Cardiac muscle cell (in vitro differentiated cells and primary cell): ENCODE results near the gene ARHGAP31. TPM values are rescaled to one million over a fixed set of nuclear protein-coding genes. Genes with fewer than 3 reads are reported as not detected.

ENCODE experiments used
- DNase-seq, 2 donors: peaks; one replicate each; pipeline versions ENCODE4 v3.0.0 to v3.0.0-alpha.2; 2010 to 2017; ENCODE audit warnings: low read depth in 1 of 2, low spot score in 1 of 2
- H3K27ac ChIP-seq: fragments of 200-600 bp; sonication (generic); 2 replicates; pipeline ENCODE4 v1.5.1; 2016
- H3K27me3 ChIP-seq: fragments of 200-600 bp; sonication (generic); 2 replicates; pipeline ENCODE4 v1.6.0; 2016; ENCODE audit warnings: control low read depth
- H3K36me3 ChIP-seq: fragments of 200-600 bp; sonication (generic); 2 replicates; pipeline ENCODE4 v1.5.1; 2016; ENCODE audit warnings: control low read depth
- H3K4me1 ChIP-seq: fragments of 200-600 bp; sonication (generic); 2 replicates; pipeline ENCODE4 v1.8.1; 2017; ENCODE audit warnings: low read depth, mild to moderate bottlenecking, mixed run types
- H3K4me3 ChIP-seq: fragments of 200-600 bp; sonication (generic); 2 replicates; pipeline ENCODE4 v1.5.1; 2016; ENCODE audit warnings: mild to moderate bottlenecking
- H3K9me3 ChIP-seq: fragments of 200-600 bp; sonication (generic); 2 replicates; pipeline ENCODE4 v1.5.1; 2017; ENCODE audit warnings: low read depth, mild to moderate bottlenecking, control low read depth
- CTCF ChIP-seq: IDR thresholded peaks from 2 replicates; pipeline ENCODE4 v1.5.1; 2012; ENCODE audit warnings: low read depth, mild to moderate bottlenecking, low read length
- polyA plus RNA-seq: library from polyadenylated mRNA; unstranded; fragments of >200 nt; fragmentation: Nextera tagmentation; extraction: Ambion mirVana; gene quantifications from 2 replicates; pipeline ENCODE4 v1.2.1, GENCODE V29; 2016
- total RNA-seq: library from RNA; depleted of rRNA; stranded (reverse); fragments of >200 nt; gene quantifications from 2 replicates; pipeline ENCODE4 v1.2.3, GENCODE V29; 2016

The ARHGAP31 gene
- total and polyA plus RNA-seq, 2 experiments from 2014 or later: 23.9 to 60.6 TPM

- Histone ChIP-seq H3K36me3 (no peaks in the 10 kb centered on the region), H3K4me3 (no peak overlapping the region), H3K27me3 (no peaks in the 10 kb centered on the region), H3K9me3 (no peaks in the 10 kb centered on the region), H3K27ac (no peak overlapping the region), H3K4me1 (peaks cover 52% of the 10 kb centered on the region)
- peak in 1 of 2 donors; percentile 26 for DNase-seq
- TF ChIP-seq CTCF: no peak
These were observed 62.5 kb downstream of the ARHGAP31 start for GRCh38 chr3:119356646-119357045.

GRCh38 chr3:119357190-119357589 is 63.0 kb downstream of the ARHGAP31 start:
- H3K27ac ChIP-seq: no peak overlapping the region
- no peaks in the 10 kb centered on the region for H3K27me3 ChIP-seq
- peaks cover 49% of the 10 kb centered on the region for H3K4me1 ChIP-seq
- no peaks in the 10 kb centered on the region for H3K9me3 ChIP-seq
- no peak overlapping the region for H3K4me3 ChIP-seq
- H3K36me3 ChIP-seq: no peaks in the 10 kb centered on the region
- no peak for TF ChIP-seq CTCF
- peak; percentile 32 to 50 for DNase-seq

- Histone ChIP-seq H3K4me1 (peaks cover 44% of the 10 kb centered on the region), H3K27ac (peak overlapping the region; percentile 89), H3K9me3 (no peaks in the 10 kb centered on the region), H3K36me3 (no peaks in the 10 kb centered on the region), H3K27me3 (no peaks in the 10 kb centered on the region), H3K4me3 (no peak overlapping the region)
- TF ChIP-seq CTCF: no peak
- DNase-seq: peak in 1 of 2 donors; percentile 61
These were observed 65.5 kb downstream of the ARHGAP31 start for GRCh38 chr3:119359476-119360326.

GRCh38 chr3:119360736-119361462 is 66.7 kb downstream of the ARHGAP31 start:
- no peaks in the 10 kb centered on the region for H3K27me3 ChIP-seq
- peaks cover 44% of the 10 kb centered on the region for H3K4me1 ChIP-seq
- no peak for DNase-seq
- H3K36me3 ChIP-seq: peaks cover 8% of the 10 kb centered on the region
- H3K4me3 ChIP-seq: no peak overlapping the region
- TF ChIP-seq CTCF: no peak
- no peaks in the 10 kb centered on the region for H3K9me3 ChIP-seq
- peak overlapping the region; percentile 89 for H3K27ac ChIP-seq

GRCh38 chr3:119362010-119362409 is 67.8 kb downstream of the ARHGAP31 start:
- Histone ChIP-seq H3K36me3 (peaks cover 13% of the 10 kb centered on the region), H3K9me3 (no peaks in the 10 kb centered on the region), H3K27ac (peak overlapping the region; percentile 89), H3K4me1 (peaks cover 41% of the 10 kb centered on the region), H3K27me3 (no peaks in the 10 kb centered on the region), H3K4me3 (no peak overlapping the region)
- peak in 1 of 2 donors; percentile 22 for DNase-seq
- no peak for TF ChIP-seq CTCF
